A673 (cell line): ENCODE results near the gene PLOD3.

ENCODE experiments used
- CTCF ChIP-seq: fragments of 300-800, 200-600 bp; sonication (generic); conservative IDR thresholded peaks from 2 replicates; pipeline ENCODE4 v1.5.1; 2017; ENCODE audit warnings: low read depth, mild to moderate bottlenecking, antibody characterized with exemption, low read length, moderate library complexity, mixed read lengths
- EZH2 ChIP-seq: fragments of 200-600 bp; sonication (generic); IDR thresholded peaks from 2 replicates; pipeline ENCODE4 v1.6.1; 2017; ENCODE audit warnings: borderline replicate concordance, low read depth, mild to moderate bottlenecking, mixed read lengths, antibody characterized with exemption, low read length; ENCODE audit not compliant: poor library complexity, severe bottlenecking

DNA sequence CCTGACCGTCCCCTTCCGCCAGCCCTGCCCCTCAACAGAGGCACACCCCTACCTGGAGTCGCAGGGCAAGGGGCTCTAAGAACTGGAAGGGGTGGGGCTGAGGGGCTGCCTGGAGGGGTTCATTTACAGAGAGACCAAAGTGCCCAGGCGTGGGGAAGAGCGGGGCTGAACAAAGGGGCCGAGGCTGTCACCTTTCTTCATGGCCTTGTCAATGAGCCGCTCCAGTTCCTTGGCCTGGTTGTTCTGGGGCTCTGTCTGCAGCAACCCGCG is 22.5 kb upstream of the PLOD3 start:
- no peak for TF ChIP-seq CTCF
- no peak for TF ChIP-seq EZH2
